22Rv1 (cell line): ENCODE results near the gene COL18A1.

ENCODE experiments used
- CTCF ChIP-seq: fragments of 450-650 bp; IDR thresholded peaks from 2 replicates; pipeline ENCODE4 v1.5.1; 2017; ENCODE audit warnings: mild to moderate bottlenecking
- ZFX ChIP-seq: fragments of 450-650 bp; IDR thresholded peaks from 2 replicates; pipeline ENCODE4 v1.6.1; 2017; ENCODE audit warnings: antibody characterized with exemption, borderline replicate concordance

DNA sequence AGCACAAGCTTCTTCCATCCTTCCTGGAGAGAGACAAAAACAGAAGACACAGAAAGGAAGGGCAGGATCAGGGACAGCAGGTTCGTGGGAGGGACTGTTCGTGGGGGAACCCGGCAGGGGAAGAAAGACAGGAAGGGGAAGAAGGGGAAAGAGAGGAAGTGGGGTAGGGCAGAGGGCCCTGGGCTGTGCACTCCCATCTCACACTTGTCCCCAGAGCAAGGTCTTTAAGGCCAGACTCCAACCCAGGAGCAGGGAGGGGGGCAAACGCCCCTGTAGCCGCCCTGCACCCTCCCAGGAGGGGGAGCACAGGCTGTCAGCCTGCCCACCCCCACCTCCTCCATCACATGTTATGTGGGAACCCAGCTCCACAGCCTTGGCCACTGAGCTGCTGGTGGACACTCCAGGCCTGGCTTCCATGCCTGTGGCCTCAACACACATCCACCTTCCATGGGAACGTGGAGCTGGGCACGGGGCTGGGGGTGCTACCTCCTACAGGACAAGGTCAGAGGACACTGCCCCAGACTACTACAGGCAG lies 127.9 kb downstream of the COL18A1 start:
- no peak for TF ChIP-seq CTCF
- TF ChIP-seq ZFX: no peak
